HFF-Myc (cell line): ENCODE data around the gene CREBRF.
"Not testable (repeated sequence)": the region's sequence is repeated elsewhere in the genome, so short reads cannot be mapped to it uniquely, and the experiment has no call there.

ENCODE experiments used
- DNase-seq: peaks from one replicate; pipeline ENCODE4 v3.0.0-alpha.2; 2011; ENCODE audit warnings: low read depth; ENCODE audit errors: extremely low read depth
- H3K4me3 ChIP-seq: replicated peaks from 2 replicates; pipeline ENCODE4 v1.5.1; 2011; ENCODE audit warnings: low read depth, mild to moderate bottlenecking, control low read depth, low read length
- CTCF ChIP-seq: IDR thresholded peaks from 2 replicates; pipeline ENCODE4 v1.5.1; 2012; ENCODE audit warnings: mild to moderate bottlenecking, low read depth, low read length, control low read depth; ENCODE audit errors: missing control alignments

The CREBRF gene

GRCh38 chr5:173152547-173152946 is 96.4 kb downstream of the CREBRF start:
- TF ChIP-seq CTCF: no peak
- H3K4me3 ChIP-seq: no peak overlapping the region
- DNase-seq: no peak

- TF ChIP-seq CTCF: no peak
- DNase-seq: no peak
Observed at GRCh38 chr5:173153842-173154241, 97.7 kb downstream of the CREBRF start.

GRCh38 chr5:173154619-173155018 is 98.5 kb downstream of the CREBRF start:
- H3K4me3 ChIP-seq, DNase-seq: not testable (repeated sequence)

More at GRCh38 chr5:173153842-173154241, 97.7 kb downstream of the CREBRF start:
- no peak overlapping the region for H3K4me3 ChIP-seq

GRCh38 chr5:173155912-173156311 is 99.8 kb downstream of the CREBRF start:
- TF ChIP-seq CTCF: no peak
- no peak for DNase-seq
- no peak overlapping the region for H3K4me3 ChIP-seq

GRCh38 chr5:173158366-173158765 is 102.2 kb downstream of the CREBRF start:
- no peak for TF ChIP-seq CTCF
- no peak overlapping the region for H3K4me3 ChIP-seq
- DNase-seq: no peak

GRCh38 chr5:173159256-173159655 is 103.1 kb downstream of the CREBRF start:
- H3K4me3 ChIP-seq: no peak overlapping the region
- no peak for TF ChIP-seq CTCF
- DNase-seq: no peak

- no peak overlapping the region for H3K4me3 ChIP-seq
- DNase-seq: no peak
- TF ChIP-seq CTCF: no peak
Observed at GRCh38 chr5:173161148-173161547, 105.0 kb downstream of the CREBRF start.
